H1 (cell line): ENCODE measurements around the gene PDHX. TPM values are rescaled to one million over a fixed set of nuclear protein-coding genes. Genes with fewer than 3 reads are reported as not detected.

ENCODE experiments used
- CTCF ChIA-PET: fragments of 300-600 bp; sonication (Branson Sonifier 250); formaldehyde crosslinking; loops from one replicate; lab custom pipeline; 2021; ENCODE audit not compliant: partially characterized antibody; lab: Charles Lee
- POLR2A ChIA-PET: fragments of 300-600 bp; sonication (Branson Sonifier 250); formaldehyde crosslinking; loops from one replicate; lab custom pipeline; 2021; ENCODE audit warnings: inconsistent platforms; ENCODE audit not compliant: partially characterized antibody; lab: Charles Lee
- DNase-seq, 2 experiments: peaks; one replicate each; pipeline versions ENCODE4 v3.0.0 to v3.0.0-alpha.2; 2010 to 2022; ENCODE audit warnings: low spot score in 2 of 2, low read depth in 1 of 2, mixed read lengths in 1 of 2
- FAIRE-seq: peaks from 2 replicates; lab custom pipeline; 2011; peaks lifted over from hg19 to GRCh38; lab: Jason Lieb, UNC
- H2AFZ ChIP-seq: 2 replicates; pipeline ENCODE4 v1.8.1; 2012; ENCODE audit warnings: low read length, inconsistent platforms
- H2AK5ac ChIP-seq: 2 replicates; pipeline ENCODE4 v1.6.1; 2013; ENCODE audit warnings: low read depth, low read length
- H2BK120ac ChIP-seq: replicated peaks from 2 replicates; pipeline ENCODE3; 2013; ENCODE audit warnings: low read depth, low read length, inconsistent platforms
- H2BK12ac ChIP-seq: 2 replicates; pipeline ENCODE4 v1.6.1; 2013; ENCODE audit warnings: low read depth, low read length
- H2BK15ac ChIP-seq: 2 replicates; pipeline ENCODE4 v1.6.1; 2013; ENCODE audit warnings: low read length
- H2BK20ac ChIP-seq: 2 replicates; pipeline ENCODE4 v1.6.1; 2013; ENCODE audit warnings: low read length
- H2BK5ac ChIP-seq: 2 replicates; pipeline ENCODE4 v1.6.1; 2013; ENCODE audit warnings: low read depth, low read length
- H3K14ac ChIP-seq: 2 replicates; pipeline ENCODE4 v1.6.1; 2013; ENCODE audit warnings: inconsistent platforms; ENCODE audit not compliant: insufficient read length
- H3K18ac ChIP-seq: 2 replicates; pipeline ENCODE4 v1.6.1; 2013; ENCODE audit warnings: low read length; ENCODE audit errors: extremely low read depth
- H3K23ac ChIP-seq: 2 replicates; pipeline ENCODE4 v1.6.1; 2013; ENCODE audit warnings: inconsistent platforms; ENCODE audit not compliant: insufficient read length
- H3K23me2 ChIP-seq: 2 replicates; pipeline ENCODE4 v1.6.1; 2013; ENCODE audit warnings: low read depth, low read length
- H3K27ac ChIP-seq: 2 replicates; pipeline ENCODE4 v1.6.1; 2011; ENCODE audit warnings: low read depth, low read length, inconsistent platforms
- H3K27me3 ChIP-seq, 4 experiments: replicated peaks in 1 of 4; 1 replicate in 1 of 4; 2 replicates in 3 of 4; pipeline versions ENCODE4 v1.6.1 to v1.8.1; 2011 to 2013; ENCODE audit warnings: low read length in 3 of 4, mild to moderate bottlenecking in 3 of 4, inconsistent platforms in 2 of 4, mixed read lengths in 2 of 4, moderate library complexity in 1 of 4; ENCODE audit not compliant: control insufficient read depth in 3 of 4, insufficient read depth in 3 of 4; ENCODE audit errors: extremely low read depth in 1 of 4
- H3K36me3 ChIP-seq, 4 experiments: 2 replicates each; pipeline versions ENCODE4 v1.6.1 to v1.8.1; 2011 to 2013; ENCODE audit warnings: mild to moderate bottlenecking in 4 of 4, low read length in 3 of 4, moderate library complexity in 2 of 4, control low read depth in 1 of 4, inconsistent platforms in 1 of 4; ENCODE audit not compliant: insufficient read depth in 4 of 4, control insufficient read depth in 2 of 4
- H3K4ac ChIP-seq: replicated peaks from 2 replicates; pipeline ENCODE3; 2013; ENCODE audit warnings: low read length, low read depth, mixed read lengths, inconsistent platforms; ENCODE audit not compliant: insufficient read length
- H3K4me1 ChIP-seq, 4 experiments: replicated peaks in 1 of 4; 1 replicate in 1 of 4; 2 replicates in 3 of 4; pipeline versions ENCODE4 v1.6.1 to v1.8.1; 2011 to 2013; ENCODE audit warnings: low read length in 3 of 4, inconsistent platforms in 2 of 4, mixed read lengths in 1 of 4; ENCODE audit not compliant: insufficient read depth in 4 of 4, control insufficient read depth in 3 of 4
- H3K4me2 ChIP-seq, 2 experiments: 2 replicates each; pipeline versions ENCODE4 v1.6.1 to v1.8.1; 2011 to 2013; ENCODE audit warnings: low read depth in 2 of 2, low read length in 2 of 2, control low read depth in 1 of 2, inconsistent platforms in 1 of 2, mild to moderate bottlenecking in 1 of 2; ENCODE audit not compliant: insufficient read depth in 1 of 2
- H3K4me3 ChIP-seq, 4 experiments: fragments of 200-600, 300-600 bp in 1 of 4; sonication (generic), shearing (Covaris generic), sonication (Bioruptor Twin) in 1 of 4; 2 replicates each; pipeline versions ENCODE4 v1.5.1 to v1.8.1; 2011 to 2016; ENCODE audit warnings: low read length in 4 of 4, low read depth in 3 of 4, control low read depth in 2 of 4, inconsistent platforms in 2 of 4, mild to moderate bottlenecking in 2 of 4, mixed read lengths in 1 of 4, moderate library complexity in 1 of 4; ENCODE audit not compliant: insufficient read depth in 2 of 4; ENCODE audit errors: extremely low read depth in 1 of 4
- H3K56ac ChIP-seq: replicated peaks from 2 replicates; pipeline ENCODE3; 2013; ENCODE audit warnings: low read depth, mild to moderate bottlenecking, mixed read lengths, low read length, inconsistent platforms; ENCODE audit not compliant: insufficient read length
- H3K79me1 ChIP-seq: 2 replicates; pipeline ENCODE4 v1.6.1; 2013; ENCODE audit warnings: low read depth, low read length, control low read depth
- H3K79me2 ChIP-seq, 2 experiments: 2 replicates each; pipeline versions ENCODE4 v1.6.1 to v1.8.1; 2012 to 2013; ENCODE audit warnings: low read length in 2 of 2, mild to moderate bottlenecking in 2 of 2, inconsistent platforms in 1 of 2; ENCODE audit not compliant: insufficient read depth in 2 of 2, control insufficient read depth in 1 of 2
- H3K9ac ChIP-seq, 4 experiments: replicated peaks in 1 of 4; 1 replicate in 1 of 4; 2 replicates in 3 of 4; pipeline versions ENCODE4 v1.6.1 to v1.8.1; 2011 to 2013; ENCODE audit warnings: low read depth in 3 of 4, low read length in 3 of 4, control low read depth in 2 of 4, mild to moderate bottlenecking in 2 of 4, moderate library complexity in 2 of 4, inconsistent platforms in 1 of 4; ENCODE audit errors: extremely low read depth in 1 of 4
- H3K9me3 ChIP-seq, 2 experiments: 2 replicates each; pipeline versions ENCODE4 v1.6.1 to v1.8.1; 2012 to 2013; ENCODE audit warnings: mild to moderate bottlenecking in 2 of 2, moderate library complexity in 2 of 2, control low read depth in 1 of 2, inconsistent platforms in 1 of 2, low read depth in 1 of 2, low read length in 1 of 2, mixed read lengths in 1 of 2; ENCODE audit not compliant: insufficient read depth in 2 of 2
- H4K20me1 ChIP-seq, 2 experiments: replicated peaks in 1 of 2; 2 replicates each; pipeline versions ENCODE3 to v1.8.1; 2011 to 2013; ENCODE audit warnings: inconsistent platforms in 2 of 2, low read length in 2 of 2, mild to moderate bottlenecking in 1 of 2; ENCODE audit not compliant: insufficient read depth in 2 of 2, control insufficient read depth in 1 of 2
- H4K5ac ChIP-seq: 2 replicates; pipeline ENCODE4 v1.6.1; 2013; ENCODE audit warnings: low read length, low read depth, mixed read lengths, inconsistent platforms; ENCODE audit not compliant: insufficient read length
- H4K8ac ChIP-seq: 2 replicates; pipeline ENCODE4 v1.8.0; 2013; ENCODE audit warnings: mild to moderate bottlenecking, moderate library complexity, low read length, inconsistent platforms; ENCODE audit not compliant: insufficient read depth; ENCODE audit errors: extremely low read depth
- H4K91ac ChIP-seq: replicated peaks from 2 replicates; pipeline ENCODE3; 2013; ENCODE audit warnings: low read length, mixed read lengths, inconsistent platforms; ENCODE audit not compliant: insufficient read length
- ATF3 ChIP-seq: IDR thresholded peaks from 2 replicates; pipeline ENCODE4 v1.6.1; 2011; ENCODE audit warnings: low read depth, mild to moderate bottlenecking, low read length; ENCODE audit not compliant: insufficient read depth
- BCL11A ChIP-seq, 2 experiments: IDR thresholded peaks; one replicate each; pipeline ENCODE4 v1.6.1; 2011; ENCODE audit warnings: low read depth in 2 of 2, low read length in 2 of 2, mild to moderate bottlenecking in 2 of 2
- BRCA1 ChIP-seq: IDR thresholded peaks from 2 replicates; pipeline ENCODE4 v1.6.1; 2012; ENCODE audit warnings: low read depth, low read length, improper control_type of control experiment
- FOSL1 ChIP-seq: IDR thresholded peaks from 2 replicates; pipeline ENCODE4 v1.6.1; 2011; ENCODE audit warnings: mild to moderate bottlenecking, low read depth, low read length, moderate library complexity; ENCODE audit not compliant: insufficient read depth
- GTF2F1 ChIP-seq: IDR thresholded peaks from 2 replicates; pipeline ENCODE4 v1.6.1; 2012; ENCODE audit warnings: low read depth, low read length, improper control_type of control experiment, borderline replicate concordance
- MAX ChIP-seq: IDR thresholded peaks from 2 replicates; pipeline ENCODE4 v1.6.1; 2012; ENCODE audit warnings: inconsistent platforms
- RXRA ChIP-seq: IDR thresholded peaks from 2 replicates; pipeline ENCODE4 v1.6.1; 2011; ENCODE audit warnings: low read depth, mild to moderate bottlenecking, low read length, moderate library complexity; ENCODE audit not compliant: insufficient read depth
- WGBS, 2 experiments: shearing (Covaris generic) in 1 of 2; methylation state at CpG; one replicate each; pipeline versions ENCODE4 v1.1.6 to v1.1.7; 2013 to 2015; ENCODE audit warnings: low lambda C conversion rate in 2 of 2, mixed read lengths in 2 of 2, inconsistent platforms in 1 of 2, low coverage in 1 of 2, missing lambda C conversion rate in 1 of 2; ENCODE audit not compliant: insufficient replicate concordance in 2 of 2, insufficient coverage in 1 of 2, insufficient read length in 1 of 2; ENCODE audit errors: extremely low coverage in 1 of 2, missing lambda C conversion rate in 1 of 2; 5-methylcytosine and 5-hydroxymethylcytosine counted together
- polyA plus RNA-seq, 7 experiments: library from polyadenylated mRNA; depleted of rRNA in 3 of 7; stranded (reverse) in 5 of 7; unstranded in 2 of 7; fragments of >200 nt in 5 of 7; fragments of 200-250 nt in 2 of 7; gene quantifications; 1 replicate in 5 of 7; 2 replicates in 1 of 7; 4 replicates in 1 of 7; pipeline versions ENCODE4 v1.2.1 to v1.2.3, GENCODE V29; 2011 to 2013; ENCODE audit warnings: missing spikeins in 2 of 7, mixed read lengths in 2 of 7
- total RNA-seq: library from RNA; stranded (reverse); fragmentation: NEBNext Ultra II Directional; extraction: Animal tissue kit (Norgen Biotek cat#: 25700); gene quantifications from 2 replicates; pipeline ENCODE4 v1.2.1, GENCODE V29; 2021

Gene PDHX
- total and polyA plus RNA-seq, 2 of the 8 experiments (the other 6 are each of a cell fraction or from before 2014, with no cell fraction given): 12.4 to 51.9 TPM

GRCh38 chr11:34996958-34997357, 80.5 kb downstream of the PDHX start:
- Histone ChIP-seq H3K27me3 (no peaks in the 10 kb centered on the region), H3K56ac (no peak overlapping the region), H3K27ac (no peak overlapping the region), H3K79me2 (no peaks in the 10 kb centered on the region), H3K9me3 (no peaks in the 10 kb centered on the region), H3K79me1 (no peaks in the 10 kb centered on the region), H2AK5ac (no peak overlapping the region), H2BK20ac (no peak overlapping the region), H2AFZ (no peak overlapping the region), H4K91ac (no peak overlapping the region), H2BK15ac (no peak overlapping the region), H3K9ac (no peak overlapping the region), H3K23ac (no peak overlapping the region), H3K23me2 (no peaks in the 10 kb centered on the region), H4K8ac (no peak overlapping the region), H3K4me2 (no peak overlapping the region), H2BK12ac (no peak overlapping the region), H3K4me3 (no peak overlapping the region), H2BK5ac (no peak overlapping the region), H3K14ac (no peak overlapping the region), H2BK120ac (no peak overlapping the region), H3K4me1 (no peaks in the 10 kb centered on the region), H3K36me3 (peaks cover 0 to 4% (median 0%) of the 10 kb centered on the region in 4 experiments; a peak in 1 of 8 replicates), H4K5ac (no peak overlapping the region), H4K20me1 (no peaks in the 10 kb centered on the region), H3K18ac (no peak overlapping the region), H3K4ac (no peak overlapping the region)
- POLR2A ChIA-PET: no interaction called here
- CTCF ChIA-PET: interaction anchor here (1.3 to 2.3 kb wide), 3 partner anchors 12 to 18 kb away, joined by 3 to 7 read pairs (median 5); no protein-coding TSS in a partner anchor
- FAIRE-seq (no peak), DNase-seq (no peak)
- 88% methylated on average over 5 of the region's 5 CpGs; no CpG with 5 or more reads in 1 of the 2 experiments for WGBS, 2 experiments
- TF ChIP-seq ATF3: no peak
- no peak for TF ChIP-seq GTF2F1
- no peak for TF ChIP-seq FOSL1
- no peak for TF ChIP-seq MAX
- TF ChIP-seq BRCA1: no peak
- TF ChIP-seq BCL11A (IDR thresholded peaks at IDR 0.05; ENCODE audit: low read depth in 2 of 2, low read length in 2 of 2): no peak
- TF ChIP-seq RXRA: no peak
